Liver (tissue), 9 donors: Measurements from ENCODE around the gene GPD2. TPM values are rescaled to one million over a fixed set of nuclear protein-coding genes. Genes with fewer than 3 reads are reported as not detected.

Experiments
- DNase-seq: peaks from one replicate; pipeline ENCODE4 v3.0.0-alpha.2; 2017; ENCODE audit warnings: low spot score
- H3K27ac ChIP-seq, 2 donors: one replicate each; pipeline ENCODE4 v1.7.0; 2013; ENCODE audit warnings: inconsistent platforms in 2 of 2, low read length in 2 of 2, control low read depth in 1 of 2, low read depth in 1 of 2, mild to moderate bottlenecking in 1 of 2
- H3K27me3 ChIP-seq, 4 donors: one replicate each; pipeline versions ENCODE4 v1.6.1 to v1.7.0; 2013; ENCODE audit warnings: low read length in 3 of 4, inconsistent platforms in 1 of 4, mild to moderate bottlenecking in 1 of 4, moderate library complexity in 1 of 4; ENCODE audit not compliant: control insufficient read depth in 4 of 4, insufficient read depth in 4 of 4
- H3K36me3 ChIP-seq, 4 donors: one replicate each; pipeline versions ENCODE4 v1.6.1 to v1.7.0; 2013; ENCODE audit warnings: low read length in 3 of 4, mild to moderate bottlenecking in 3 of 4, low read depth in 1 of 4, moderate library complexity in 1 of 4; ENCODE audit not compliant: control insufficient read depth in 4 of 4, insufficient read depth in 3 of 4
- H3K4me1 ChIP-seq, 4 donors: one replicate each; pipeline versions ENCODE4 v1.6.1 to v1.7.0; 2013; ENCODE audit warnings: low read length in 3 of 4, mild to moderate bottlenecking in 3 of 4, moderate library complexity in 1 of 4; ENCODE audit not compliant: control insufficient read depth in 4 of 4, insufficient read depth in 4 of 4
- H3K4me3 ChIP-seq, 3 donors: one replicate each; pipeline versions ENCODE4 v1.6.1 to v1.7.0; 2013; ENCODE audit warnings: low read length in 3 of 3, control low read depth in 1 of 3, low read depth in 1 of 3, mild to moderate bottlenecking in 1 of 3
- H3K9ac ChIP-seq, 2 donors: one replicate each; pipeline ENCODE4 v1.7.0; 2013; ENCODE audit warnings: low read length in 2 of 2, mild to moderate bottlenecking in 2 of 2, moderate library complexity in 2 of 2, control low read depth in 1 of 2, low read depth in 1 of 2
- H3K9me3 ChIP-seq, 4 donors: one replicate each; pipeline versions ENCODE4 v1.6.1 to v1.7.0; 2013; ENCODE audit warnings: low read length in 3 of 4; ENCODE audit not compliant: control insufficient read depth in 4 of 4
- EGR1 ChIP-seq, 2 donors: IDR thresholded peaks; 2 replicates each; pipeline ENCODE4 v1.6.1; 2016 to 2018; ENCODE audit warnings: antibody characterized with exemption in 2 of 2, low read depth in 2 of 2
- FOXA1 ChIP-seq: IDR thresholded peaks from 2 replicates; pipeline ENCODE4 v1.6.1; 2016; ENCODE audit warnings: antibody characterized with exemption
- FOXA2 ChIP-seq: IDR thresholded peaks from 2 replicates; pipeline ENCODE4 v1.6.1; 2016; ENCODE audit warnings: antibody characterized with exemption
- GABPA ChIP-seq, 2 donors: IDR thresholded peaks in 1 of 2; conservative IDR thresholded peaks in 1 of 2; 2 replicates each; pipeline ENCODE4 v1.6.1; 2016; ENCODE audit warnings: antibody characterized with exemption in 2 of 2, mild to moderate bottlenecking in 1 of 2, moderate library complexity in 1 of 2
- HNF4A ChIP-seq, 2 donors: conservative IDR thresholded peaks; 2 replicates each; pipeline ENCODE4 v1.6.1; 2016; ENCODE audit warnings: antibody characterized with exemption in 2 of 2, mild to moderate bottlenecking in 2 of 2
- HNF4G ChIP-seq: IDR thresholded peaks from 2 replicates; pipeline ENCODE4 v1.6.1; 2016; ENCODE audit warnings: antibody characterized with exemption
- JUND ChIP-seq, 2 donors: IDR thresholded peaks; 2 replicates each; pipeline ENCODE4 v1.6.1; 2016; ENCODE audit warnings: antibody characterized with exemption in 2 of 2
- NR2F2 ChIP-seq: IDR thresholded peaks from 2 replicates; pipeline ENCODE4 v1.6.1; 2016; ENCODE audit warnings: antibody characterized with exemption
- RAD21 ChIP-seq, 2 donors: IDR thresholded peaks; 2 replicates each; pipeline ENCODE4 v1.6.1; 2016; ENCODE audit warnings: antibody characterized with exemption in 2 of 2, mild to moderate bottlenecking in 2 of 2
- RXRA ChIP-seq, 2 donors: IDR thresholded peaks; 2 replicates each; pipeline ENCODE4 v1.6.1; 2017 to 2018; ENCODE audit warnings: antibody characterized with exemption in 2 of 2, mild to moderate bottlenecking in 1 of 2
- SP1 ChIP-seq: IDR thresholded peaks from 2 replicates; pipeline ENCODE4 v1.6.1; 2018; ENCODE audit warnings: antibody characterized with exemption, mild to moderate bottlenecking
- TAF1 ChIP-seq: conservative IDR thresholded peaks from 2 replicates; pipeline ENCODE4 v1.6.1; 2016; ENCODE audit warnings: antibody characterized with exemption, mild to moderate bottlenecking
- YY1 ChIP-seq: IDR thresholded peaks from 2 replicates; pipeline ENCODE4 v1.6.1; 2016; ENCODE audit warnings: antibody characterized with exemption, mild to moderate bottlenecking
- WGBS: extraction: QIAGEN DNeasy Blood & Tissue Kit; methylation state at CpG from one replicate; pipeline ENCODE4 v1.1.7; 2013; 5-methylcytosine and 5-hydroxymethylcytosine counted together
- polyA plus RNA-seq, 2 donors: library from polyadenylated mRNA; stranded (reverse) in 1 of 2; unstranded in 1 of 2; fragments of 200-250 nt in 1 of 2; fragments of >200 nt in 1 of 2; fragmentation: Nextera tagmentation in 1 of 2; extraction: Ambion mirVana in 1 of 2; gene quantifications; one replicate each; pipeline versions ENCODE4 v1.2.1 to v1.2.3, GENCODE V29; 2013 to 2015
- total RNA-seq, 2 donors: library from RNA; depleted of rRNA; stranded (reverse); fragments of >200 nt; gene quantifications; one replicate each; pipeline ENCODE4 v1.2.3, GENCODE V29; 2014
- TF ChIP-seq, protein P1 (sequence below): IDR thresholded peaks from 2 replicates; pipeline ENCODE4 v1.6.1; 2016; ENCODE audit warnings: antibody characterized with exemption
- TF ChIP-seq, protein P2 (sequence below): IDR thresholded peaks from 2 replicates; pipeline ENCODE4 v1.6.1; 2016; ENCODE audit warnings: antibody characterized with exemption
- TF ChIP-seq, protein P3 (sequence below): fragments of 150-350 bp; IDR thresholded peaks from 2 replicates; pipeline ENCODE4 v1.5.1; 2017; ENCODE audit warnings: improper control_type of control experiment, low read depth, low read length; ENCODE audit not compliant: missing input control
- TF ChIP-seq, protein P4 (sequence below): IDR thresholded peaks from 2 replicates; pipeline ENCODE4 v1.6.1; 2016; ENCODE audit warnings: antibody characterized with exemption
- TF ChIP-seq, protein P5 (sequence below): IDR thresholded peaks from 2 replicates; pipeline ENCODE4 v1.6.1; 2016; ENCODE audit warnings: antibody characterized with exemption, mild to moderate bottlenecking
- donor health status: healthy.
- donor health status: healthy.
- donor health status: healthy.
- donor health status: healthy.
- donor health status: healthy.

Gene GPD2
- total and polyA plus RNA-seq, 4 donors = 1.4 to 14.3 (median 6.1) TPM

DNA sequence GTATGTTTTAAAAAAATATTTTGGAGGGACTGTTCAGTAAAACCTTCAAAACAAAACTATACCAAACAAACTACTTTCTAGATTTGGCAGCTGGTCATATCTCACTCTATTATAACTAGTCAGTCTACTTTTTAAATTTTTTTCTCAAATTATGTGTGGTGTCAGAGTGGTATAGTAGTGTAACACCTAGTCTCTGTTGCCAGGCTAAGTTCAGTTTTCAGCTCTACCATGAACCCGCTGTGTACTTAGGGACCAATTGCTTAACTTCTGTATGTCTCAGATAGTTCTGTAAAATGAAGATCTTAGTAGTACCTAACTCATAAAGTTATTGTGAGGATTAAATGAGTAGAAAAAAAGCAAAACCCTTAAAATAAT is 54.3 kb downstream of the GPD2 start:
- Histone ChIP-seq H3K4me3 (no peak overlapping the region), H3K9ac (no peak overlapping the region), H3K27ac (no peak overlapping the region), H3K36me3 (no peaks in the 10 kb centered on the region), H3K27me3 (no peaks in the 10 kb centered on the region), H3K4me1 (no peaks in the 10 kb centered on the region), H3K9me3 (no peaks in the 10 kb centered on the region)
- no peak for DNase-seq
- 95% methylated on average over 1 of the region's 1 CpG for WGBS
- TF ChIP-seq NR2F2 = no peak
- no peak for TF ChIP-seq EGR1 (IDR thresholded peaks at IDR 0.05; ENCODE audit: low read depth in 2 of 2)
- TF ChIP-seq, protein P1, sequence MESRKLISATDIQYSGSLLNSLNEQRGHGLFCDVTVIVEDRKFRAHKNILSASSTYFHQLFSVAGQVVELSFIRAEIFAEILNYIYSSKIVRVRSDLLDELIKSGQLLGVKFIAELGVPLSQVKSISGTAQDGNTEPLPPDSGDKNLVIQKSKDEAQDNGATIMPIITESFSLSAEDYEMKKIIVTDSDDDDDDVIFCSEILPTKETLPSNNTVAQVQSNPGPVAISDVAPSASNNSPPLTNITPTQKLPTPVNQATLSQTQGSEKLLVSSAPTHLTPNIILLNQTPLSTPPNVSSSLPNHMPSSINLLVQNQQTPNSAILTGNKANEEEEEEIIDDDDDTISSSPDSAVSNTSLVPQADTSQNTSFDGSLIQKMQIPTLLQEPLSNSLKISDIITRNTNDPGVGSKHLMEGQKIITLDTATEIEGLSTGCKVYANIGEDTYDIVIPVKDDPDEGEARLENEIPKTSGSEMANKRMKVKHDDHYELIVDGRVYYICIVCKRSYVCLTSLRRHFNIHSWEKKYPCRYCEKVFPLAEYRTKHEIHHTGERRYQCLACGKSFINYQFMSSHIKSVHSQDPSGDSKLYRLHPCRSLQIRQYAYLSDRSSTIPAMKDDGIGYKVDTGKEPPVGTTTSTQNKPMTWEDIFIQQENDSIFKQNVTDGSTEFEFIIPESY = no peak
- no peak for TF ChIP-seq JUND (IDR thresholded peaks at IDR 0.05)
- no peak for TF ChIP-seq RAD21 (IDR thresholded peaks at IDR 0.05)
- TF ChIP-seq YY1 = no peak
- TF ChIP-seq GABPA (IDR thresholded peaks at IDR 0.05 in 1 of 2, conservative IDR thresholded peaks at IDR 0.05 in 1 of 2) = no peak
- TF ChIP-seq, protein P2, sequence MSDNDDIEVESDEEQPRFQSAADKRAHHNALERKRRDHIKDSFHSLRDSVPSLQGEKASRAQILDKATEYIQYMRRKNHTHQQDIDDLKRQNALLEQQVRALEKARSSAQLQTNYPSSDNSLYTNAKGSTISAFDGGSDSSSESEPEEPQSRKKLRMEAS = no peak
- no peak for TF ChIP-seq HNF4A (conservative IDR thresholded peaks at IDR 0.05)
- TF ChIP-seq, protein P3, sequence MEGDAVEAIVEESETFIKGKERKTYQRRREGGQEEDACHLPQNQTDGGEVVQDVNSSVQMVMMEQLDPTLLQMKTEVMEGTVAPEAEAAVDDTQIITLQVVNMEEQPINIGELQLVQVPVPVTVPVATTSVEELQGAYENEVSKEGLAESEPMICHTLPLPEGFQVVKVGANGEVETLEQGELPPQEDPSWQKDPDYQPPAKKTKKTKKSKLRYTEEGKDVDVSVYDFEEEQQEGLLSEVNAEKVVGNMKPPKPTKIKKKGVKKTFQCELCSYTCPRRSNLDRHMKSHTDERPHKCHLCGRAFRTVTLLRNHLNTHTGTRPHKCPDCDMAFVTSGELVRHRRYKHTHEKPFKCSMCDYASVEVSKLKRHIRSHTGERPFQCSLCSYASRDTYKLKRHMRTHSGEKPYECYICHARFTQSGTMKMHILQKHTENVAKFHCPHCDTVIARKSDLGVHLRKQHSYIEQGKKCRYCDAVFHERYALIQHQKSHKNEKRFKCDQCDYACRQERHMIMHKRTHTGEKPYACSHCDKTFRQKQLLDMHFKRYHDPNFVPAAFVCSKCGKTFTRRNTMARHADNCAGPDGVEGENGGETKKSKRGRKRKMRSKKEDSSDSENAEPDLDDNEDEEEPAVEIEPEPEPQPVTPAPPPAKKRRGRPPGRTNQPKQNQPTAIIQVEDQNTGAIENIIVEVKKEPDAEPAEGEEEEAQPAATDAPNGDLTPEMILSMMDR = no peak
- TF ChIP-seq FOXA2 = no peak
- TF ChIP-seq HNF4G = no peak
- TF ChIP-seq, protein P4, sequence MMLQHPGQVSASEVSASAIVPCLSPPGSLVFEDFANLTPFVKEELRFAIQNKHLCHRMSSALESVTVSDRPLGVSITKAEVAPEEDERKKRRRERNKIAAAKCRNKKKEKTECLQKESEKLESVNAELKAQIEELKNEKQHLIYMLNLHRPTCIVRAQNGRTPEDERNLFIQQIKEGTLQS = no peak

DNA sequence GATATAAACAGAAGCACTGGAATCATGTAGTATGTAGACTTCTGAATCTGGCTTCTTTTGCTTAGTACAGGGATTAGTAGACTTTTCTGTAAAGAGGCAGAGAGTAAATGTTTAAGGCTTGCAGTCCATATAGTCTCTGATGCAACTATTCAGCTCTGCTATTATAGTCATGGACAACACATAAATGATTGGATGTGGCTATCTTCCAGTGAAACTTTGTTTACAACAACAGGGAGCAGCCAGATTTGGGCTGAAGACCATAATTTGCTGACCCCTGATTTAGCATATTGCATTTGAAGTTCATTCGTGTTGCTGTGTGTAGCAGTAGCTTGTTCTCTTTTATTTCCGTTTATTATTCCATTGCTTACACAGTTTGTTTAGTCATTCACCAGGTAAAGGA is 55.0 kb downstream of the GPD2 start:
- H3K9me3 ChIP-seq = no peaks in the 10 kb centered on the region
- H3K27me3 ChIP-seq = no peaks in the 10 kb centered on the region
- no peaks in the 10 kb centered on the region for H3K36me3 ChIP-seq
- no peak overlapping the region for H3K4me3 ChIP-seq
- H3K27ac ChIP-seq = no peak overlapping the region
- DNase-seq = no peak
- 88% methylated on average over 2 of the region's 2 CpGs for WGBS
- no peak overlapping the region for H3K9ac ChIP-seq
- TF ChIP-seq, protein P3 = no peak
- TF ChIP-seq RAD21 (IDR thresholded peaks at IDR 0.05) (no peak), GABPA (IDR thresholded peaks at IDR 0.05 in 1 of 2, conservative IDR thresholded peaks at IDR 0.05 in 1 of 2) (no peak), SP1 (no peak), EGR1 (IDR thresholded peaks at IDR 0.05; ENCODE audit: low read depth in 2 of 2) (no peak), JUND (IDR thresholded peaks at IDR 0.05) (no peak), FOXA2 (no peak), TAF1 (no peak), HNF4G (no peak), RXRA (IDR thresholded peaks at IDR 0.05) (no peak), FOXA1 (no peak), NR2F2 (no peak), HNF4A (conservative IDR thresholded peaks at IDR 0.05) (no peak), YY1 (no peak)
- TF ChIP-seq, protein P4 = no peak
- TF ChIP-seq, protein P5, sequence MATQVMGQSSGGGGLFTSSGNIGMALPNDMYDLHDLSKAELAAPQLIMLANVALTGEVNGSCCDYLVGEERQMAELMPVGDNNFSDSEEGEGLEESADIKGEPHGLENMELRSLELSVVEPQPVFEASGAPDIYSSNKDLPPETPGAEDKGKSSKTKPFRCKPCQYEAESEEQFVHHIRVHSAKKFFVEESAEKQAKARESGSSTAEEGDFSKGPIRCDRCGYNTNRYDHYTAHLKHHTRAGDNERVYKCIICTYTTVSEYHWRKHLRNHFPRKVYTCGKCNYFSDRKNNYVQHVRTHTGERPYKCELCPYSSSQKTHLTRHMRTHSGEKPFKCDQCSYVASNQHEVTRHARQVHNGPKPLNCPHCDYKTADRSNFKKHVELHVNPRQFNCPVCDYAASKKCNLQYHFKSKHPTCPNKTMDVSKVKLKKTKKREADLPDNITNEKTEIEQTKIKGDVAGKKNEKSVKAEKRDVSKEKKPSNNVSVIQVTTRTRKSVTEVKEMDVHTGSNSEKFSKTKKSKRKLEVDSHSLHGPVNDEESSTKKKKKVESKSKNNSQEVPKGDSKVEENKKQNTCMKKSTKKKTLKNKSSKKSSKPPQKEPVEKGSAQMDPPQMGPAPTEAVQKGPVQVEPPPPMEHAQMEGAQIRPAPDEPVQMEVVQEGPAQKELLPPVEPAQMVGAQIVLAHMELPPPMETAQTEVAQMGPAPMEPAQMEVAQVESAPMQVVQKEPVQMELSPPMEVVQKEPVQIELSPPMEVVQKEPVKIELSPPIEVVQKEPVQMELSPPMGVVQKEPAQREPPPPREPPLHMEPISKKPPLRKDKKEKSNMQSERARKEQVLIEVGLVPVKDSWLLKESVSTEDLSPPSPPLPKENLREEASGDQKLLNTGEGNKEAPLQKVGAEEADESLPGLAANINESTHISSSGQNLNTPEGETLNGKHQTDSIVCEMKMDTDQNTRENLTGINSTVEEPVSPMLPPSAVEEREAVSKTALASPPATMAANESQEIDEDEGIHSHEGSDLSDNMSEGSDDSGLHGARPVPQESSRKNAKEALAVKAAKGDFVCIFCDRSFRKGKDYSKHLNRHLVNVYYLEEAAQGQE = no peak
- TF ChIP-seq, protein P1 = no peak
- TF ChIP-seq, protein P2 = no peak
- no peaks in the 10 kb centered on the region for H3K4me1 ChIP-seq
